HG02623 (cell line): ENCODE data around the gene OSMR.
A peak's percentile ranks its signal among the peaks of the same experiment; 100 is the strongest.

Experiments
- ATAC-seq: cut with Tn5 transposase; IDR thresholded peaks from one replicate; pipeline ENCODE4 v1.9.1; 2021; ENCODE audit warnings: moderate library complexity; ENCODE audit not compliant: unreplicated experiment

The OSMR gene

GRCh38 chr5:38845526-38846378, at the start of gene OSMR:
Gene OSMR (plus strand): TSS chr5:38846012. CDS start chr5:38869045, 23,033 bp downstream.
- ATAC-seq = no peak

GRCh38 chr5:38796742-38797108, 49.1 kb upstream of the OSMR start:
- ATAC-seq = no peak

- no peak for ATAC-seq
These were observed 48.0 kb upstream of the OSMR start for GRCh38 chr5:38797838-38798237.

- ATAC-seq = no peak
These were observed 46.0 kb upstream of the OSMR start for GRCh38 chr5:38799556-38800377.

GRCh38 chr5:38800515-38800914, 45.3 kb upstream of the OSMR start:
- ATAC-seq = no peak

GRCh38 chr5:38802125-38802524, 43.7 kb upstream of the OSMR start:
- no peak for ATAC-seq

GRCh38 chr5:38803246-38803645, 42.6 kb upstream of the OSMR start:
- ATAC-seq = no peak

GRCh38 chr5:38806775-38807258, 39.0 kb upstream of the OSMR start:
- ATAC-seq = no peak

- no peak for ATAC-seq
These were observed 38.0 kb upstream of the OSMR start for GRCh38 chr5:38807570-38808483.

GRCh38 chr5:38808666-38809343, 37.0 kb upstream of the OSMR start:
- no peak for ATAC-seq

- peak; percentile 68 for ATAC-seq
These were observed 36.1 kb upstream of the OSMR start for GRCh38 chr5:38809388-38810359.

- ATAC-seq = no peak
These were observed 30.9 kb upstream of the OSMR start for GRCh38 chr5:38814879-38815278.

GRCh38 chr5:38816083-38817030, 29.5 kb upstream of the OSMR start:
- no peak for ATAC-seq

GRCh38 chr5:38821679-38822078, 24.1 kb upstream of the OSMR start:
- ATAC-seq = no peak

GRCh38 chr5:38823503-38823902, 22.3 kb upstream of the OSMR start:
- ATAC-seq = no peak

- ATAC-seq = no peak
These were observed 21.0 kb upstream of the OSMR start for GRCh38 chr5:38824821-38825220.

GRCh38 chr5:38825494-38825893, 20.3 kb upstream of the OSMR start:
- no peak for ATAC-seq

GRCh38 chr5:38827525-38827924, 18.3 kb upstream of the OSMR start:
- ATAC-seq = no peak
